ENCODE measurements around the gene SYT14.
"Not testable (repeated sequence)": the region's sequence is repeated elsewhere in the genome, so short reads cannot be mapped to it uniquely, and the experiment has no call there.

Gene SYT14

DNA sequence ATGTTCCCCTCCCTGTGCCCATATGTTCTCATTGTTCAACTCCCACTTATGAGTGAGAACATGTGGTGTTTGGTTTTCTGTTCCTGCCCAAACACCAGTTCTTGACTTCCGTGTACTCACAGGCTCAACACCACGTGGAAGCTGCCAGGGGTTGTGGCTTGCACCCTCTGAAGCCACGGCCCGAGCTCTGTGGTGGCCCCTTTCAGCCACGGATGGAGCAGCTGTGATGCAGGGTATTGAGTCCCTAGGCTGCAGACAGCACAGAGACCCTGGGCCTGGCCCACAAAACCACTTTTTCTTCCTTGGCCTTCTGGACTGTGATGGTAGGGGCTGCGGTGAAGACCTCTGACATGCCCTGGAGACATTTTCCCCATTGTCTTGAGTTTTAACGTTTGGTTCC, 111.6 kb downstream of the SYT14 start:
- H3K4me3 ChIP-seq (replicated peaks; ENCODE audit: insufficient read depth, low read length) = no peak overlapping the region
- no peak for TF ChIP-seq GABPA (IDR thresholded peaks at IDR 0.05; ENCODE audit: low read depth)
- TF ChIP-seq SPI1 (IDR thresholded peaks at IDR 0.05; ENCODE audit: borderline replicate concordance, low read depth) = no peak
- TF ChIP-seq, protein P1, sequence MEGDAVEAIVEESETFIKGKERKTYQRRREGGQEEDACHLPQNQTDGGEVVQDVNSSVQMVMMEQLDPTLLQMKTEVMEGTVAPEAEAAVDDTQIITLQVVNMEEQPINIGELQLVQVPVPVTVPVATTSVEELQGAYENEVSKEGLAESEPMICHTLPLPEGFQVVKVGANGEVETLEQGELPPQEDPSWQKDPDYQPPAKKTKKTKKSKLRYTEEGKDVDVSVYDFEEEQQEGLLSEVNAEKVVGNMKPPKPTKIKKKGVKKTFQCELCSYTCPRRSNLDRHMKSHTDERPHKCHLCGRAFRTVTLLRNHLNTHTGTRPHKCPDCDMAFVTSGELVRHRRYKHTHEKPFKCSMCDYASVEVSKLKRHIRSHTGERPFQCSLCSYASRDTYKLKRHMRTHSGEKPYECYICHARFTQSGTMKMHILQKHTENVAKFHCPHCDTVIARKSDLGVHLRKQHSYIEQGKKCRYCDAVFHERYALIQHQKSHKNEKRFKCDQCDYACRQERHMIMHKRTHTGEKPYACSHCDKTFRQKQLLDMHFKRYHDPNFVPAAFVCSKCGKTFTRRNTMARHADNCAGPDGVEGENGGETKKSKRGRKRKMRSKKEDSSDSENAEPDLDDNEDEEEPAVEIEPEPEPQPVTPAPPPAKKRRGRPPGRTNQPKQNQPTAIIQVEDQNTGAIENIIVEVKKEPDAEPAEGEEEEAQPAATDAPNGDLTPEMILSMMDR (IDR thresholded peaks at IDR 0.05; ENCODE audit: insufficient read depth, low read length) = no peak
- TF ChIP-seq POLR2AphosphoS5 (IDR thresholded peaks at IDR 0.05; ENCODE audit: low read depth) = no peak
- TF ChIP-seq, protein P2, sequence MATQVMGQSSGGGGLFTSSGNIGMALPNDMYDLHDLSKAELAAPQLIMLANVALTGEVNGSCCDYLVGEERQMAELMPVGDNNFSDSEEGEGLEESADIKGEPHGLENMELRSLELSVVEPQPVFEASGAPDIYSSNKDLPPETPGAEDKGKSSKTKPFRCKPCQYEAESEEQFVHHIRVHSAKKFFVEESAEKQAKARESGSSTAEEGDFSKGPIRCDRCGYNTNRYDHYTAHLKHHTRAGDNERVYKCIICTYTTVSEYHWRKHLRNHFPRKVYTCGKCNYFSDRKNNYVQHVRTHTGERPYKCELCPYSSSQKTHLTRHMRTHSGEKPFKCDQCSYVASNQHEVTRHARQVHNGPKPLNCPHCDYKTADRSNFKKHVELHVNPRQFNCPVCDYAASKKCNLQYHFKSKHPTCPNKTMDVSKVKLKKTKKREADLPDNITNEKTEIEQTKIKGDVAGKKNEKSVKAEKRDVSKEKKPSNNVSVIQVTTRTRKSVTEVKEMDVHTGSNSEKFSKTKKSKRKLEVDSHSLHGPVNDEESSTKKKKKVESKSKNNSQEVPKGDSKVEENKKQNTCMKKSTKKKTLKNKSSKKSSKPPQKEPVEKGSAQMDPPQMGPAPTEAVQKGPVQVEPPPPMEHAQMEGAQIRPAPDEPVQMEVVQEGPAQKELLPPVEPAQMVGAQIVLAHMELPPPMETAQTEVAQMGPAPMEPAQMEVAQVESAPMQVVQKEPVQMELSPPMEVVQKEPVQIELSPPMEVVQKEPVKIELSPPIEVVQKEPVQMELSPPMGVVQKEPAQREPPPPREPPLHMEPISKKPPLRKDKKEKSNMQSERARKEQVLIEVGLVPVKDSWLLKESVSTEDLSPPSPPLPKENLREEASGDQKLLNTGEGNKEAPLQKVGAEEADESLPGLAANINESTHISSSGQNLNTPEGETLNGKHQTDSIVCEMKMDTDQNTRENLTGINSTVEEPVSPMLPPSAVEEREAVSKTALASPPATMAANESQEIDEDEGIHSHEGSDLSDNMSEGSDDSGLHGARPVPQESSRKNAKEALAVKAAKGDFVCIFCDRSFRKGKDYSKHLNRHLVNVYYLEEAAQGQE (IDR thresholded peaks at IDR 0.05; ENCODE audit: insufficient replicate concordance, low read depth) = no peak
- H3K27me3 ChIP-seq (ENCODE audit: insufficient read depth, poor library complexity, severe bottlenecking) = no peaks in the 10 kb centered on the region
- no peak overlapping the region for H3K27ac ChIP-seq (replicated peaks)
- DNase-seq (ENCODE audit: low read depth in 1 of 2, low spot score in 1 of 2) = no peak

DNA sequence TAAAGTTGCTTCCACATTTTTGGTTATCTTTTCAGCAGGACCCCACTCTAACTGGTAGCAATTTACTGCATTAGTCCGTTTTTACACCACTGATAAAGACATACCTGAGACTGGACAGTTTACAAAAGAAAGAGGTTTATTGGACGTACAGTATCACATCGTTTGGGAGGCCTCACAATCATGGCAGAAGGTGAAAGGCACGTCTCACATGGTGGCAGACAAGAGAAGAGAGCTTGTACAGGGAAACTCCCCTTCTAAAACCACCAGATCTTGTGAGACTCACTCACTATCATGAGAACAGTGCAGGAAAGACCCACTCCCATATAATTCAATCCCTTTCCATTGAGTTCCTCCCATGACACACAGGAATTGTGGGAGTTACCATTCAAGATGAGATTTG, 112.5 kb downstream of the SYT14 start:
- not testable (repeated sequence) for H3K27ac ChIP-seq (replicated peaks); DNase-seq (ENCODE audit: low read depth in 1 of 2, low spot score in 1 of 2); H3K4me3 ChIP-seq (replicated peaks; ENCODE audit: insufficient read depth, low read length); H3K27me3 ChIP-seq (ENCODE audit: insufficient read depth, poor library complexity, severe bottlenecking)

DNA sequence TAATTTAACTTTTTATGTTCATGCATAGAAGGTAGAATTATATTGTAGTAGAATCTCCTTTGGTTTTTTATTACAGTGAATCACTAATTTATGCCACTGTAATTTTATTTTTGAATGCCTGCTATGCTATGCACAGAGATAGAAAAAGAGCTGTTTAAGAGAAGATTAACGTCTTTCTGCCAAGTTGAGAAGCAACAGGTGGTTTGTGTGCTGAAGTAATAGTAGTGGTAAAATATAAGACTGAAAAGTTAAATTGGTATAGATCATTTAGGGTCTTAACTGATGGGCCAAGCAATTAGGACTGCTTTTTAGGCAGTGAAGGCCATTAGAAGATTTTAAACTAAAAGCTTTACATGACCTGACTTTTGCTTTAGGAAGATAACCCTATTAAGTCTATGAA, 115.1 kb downstream of the SYT14 start:
- H3K4me3 ChIP-seq (replicated peaks; ENCODE audit: insufficient read depth, low read length) = no peak overlapping the region
- TF ChIP-seq SPI1 (IDR thresholded peaks at IDR 0.05; ENCODE audit: borderline replicate concordance, low read depth) = no peak
- TF ChIP-seq GABPA (IDR thresholded peaks at IDR 0.05; ENCODE audit: low read depth) = no peak
- TF ChIP-seq POLR2AphosphoS5 (IDR thresholded peaks at IDR 0.05; ENCODE audit: low read depth) = no peak
- TF ChIP-seq, protein P2 (IDR thresholded peaks at IDR 0.05; ENCODE audit: insufficient replicate concordance, low read depth) = no peak
- TF ChIP-seq, protein P1 (IDR thresholded peaks at IDR 0.05; ENCODE audit: insufficient read depth, low read length) = no peak
- H3K27ac ChIP-seq (replicated peaks) = no peak overlapping the region
- no peaks in the 10 kb centered on the region for H3K27me3 ChIP-seq (ENCODE audit: insufficient read depth, poor library complexity, severe bottlenecking)
- no peak for DNase-seq (ENCODE audit: low read depth in 1 of 2, low spot score in 1 of 2)

DNA sequence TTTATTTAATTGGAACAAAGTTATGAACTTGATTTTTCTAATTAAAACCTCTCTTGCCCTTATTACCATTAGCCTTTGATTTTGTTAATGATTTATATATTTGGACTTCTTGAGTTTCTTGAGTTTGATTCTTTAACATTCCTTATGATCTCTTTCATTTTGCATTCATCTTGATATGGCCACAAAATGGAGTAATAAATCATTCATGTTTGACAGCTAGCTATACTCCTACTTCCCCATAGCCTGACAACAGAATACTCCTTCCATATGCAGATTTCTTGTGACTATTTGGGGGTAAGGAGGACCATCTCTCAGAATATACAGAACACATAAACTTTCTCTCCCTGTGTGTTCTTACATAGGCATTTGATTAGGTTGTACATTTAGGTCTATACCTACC, 119.6 kb downstream of the SYT14 start:
- DNase-seq (ENCODE audit: low read depth in 1 of 2, low spot score in 1 of 2) = no peak

More for the DNA sequence above, 119.6 kb downstream of the SYT14 start:
- no peak for TF ChIP-seq GABPA (IDR thresholded peaks at IDR 0.05; ENCODE audit: low read depth)
- TF ChIP-seq, protein P2 (IDR thresholded peaks at IDR 0.05; ENCODE audit: insufficient replicate concordance, low read depth) = no peak
- no peak for TF ChIP-seq POLR2AphosphoS5 (IDR thresholded peaks at IDR 0.05; ENCODE audit: low read depth)
- no peak for TF ChIP-seq SPI1 (IDR thresholded peaks at IDR 0.05; ENCODE audit: borderline replicate concordance, low read depth)
- TF ChIP-seq, protein P1 (IDR thresholded peaks at IDR 0.05; ENCODE audit: insufficient read depth, low read length) = no peak
- Histone ChIP-seq H3K4me3 (replicated peaks; ENCODE audit: insufficient read depth, low read length) (no peak overlapping the region), H3K27me3 (ENCODE audit: insufficient read depth, poor library complexity, severe bottlenecking) (no peaks in the 10 kb centered on the region), H3K27ac (replicated peaks) (no peak overlapping the region)

Measured in HL-60 (cell line).